ENCODE measurements around the gene C9orf153.
"Not testable (repeated sequence)": the region's sequence is repeated elsewhere in the genome, so short reads cannot be mapped to it uniquely, and the experiment has no call there.

Gene C9orf153

GRCh38 chr9:86259557-86259956 is at the start of gene C9orf153:
Gene C9orf153, minus strand, starts transcription at chr9:86259657. Its CDS starts 30,054 bp downstream, at chr9:86229603.
- DNase-seq (ENCODE audit: low spot score) = no peak

DNA sequence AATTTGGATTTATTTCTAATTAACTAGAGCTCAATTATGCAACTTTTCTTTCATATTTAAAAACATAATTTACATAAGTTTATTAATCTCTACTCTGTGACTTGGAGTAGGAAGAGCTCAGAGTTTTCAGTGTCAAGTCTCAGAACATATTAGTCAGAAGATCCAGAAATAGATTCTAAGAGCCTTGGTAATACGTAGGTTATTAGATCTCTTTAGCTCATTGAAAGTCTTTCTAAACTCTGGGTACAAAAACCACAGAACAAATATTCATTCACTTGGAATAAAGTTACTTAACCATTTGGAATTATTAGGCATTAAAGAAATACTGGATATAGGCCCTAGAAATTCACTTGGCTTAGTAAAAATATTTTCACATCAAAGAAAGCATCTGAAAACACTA is 49.2 kb upstream of the C9orf153 start:
- DNase-seq (ENCODE audit: low spot score) = no peak

DNA sequence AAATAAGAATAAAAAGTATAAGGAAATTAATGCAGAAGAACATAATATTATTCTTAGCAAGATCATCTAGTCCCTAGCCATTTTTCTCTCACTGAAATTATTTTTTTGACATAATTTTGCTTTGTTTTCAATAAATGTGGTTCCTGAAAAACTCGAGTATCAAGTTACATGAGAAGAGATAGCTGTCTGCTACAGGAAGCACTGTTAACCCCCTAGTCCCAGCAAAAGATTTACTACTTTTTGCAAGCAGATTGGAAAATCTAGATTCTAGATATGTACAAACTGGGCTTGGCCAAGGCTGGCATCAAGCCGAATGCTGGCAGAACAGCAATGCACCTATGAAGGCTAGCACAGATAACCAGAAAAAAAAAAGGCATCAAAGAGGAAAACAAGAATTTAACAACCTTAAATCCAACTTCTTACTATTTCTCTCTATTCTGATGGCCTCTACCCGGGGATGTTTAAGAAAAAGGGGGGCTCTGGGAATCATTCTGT is 44.8 kb upstream of the C9orf153 start:
- DNase-seq (ENCODE audit: low spot score) = no peak

GRCh38 chr9:86303316-86303975 is 44.0 kb upstream of the C9orf153 start:
- DNase-seq (ENCODE audit: low spot score) = no peak

DNA sequence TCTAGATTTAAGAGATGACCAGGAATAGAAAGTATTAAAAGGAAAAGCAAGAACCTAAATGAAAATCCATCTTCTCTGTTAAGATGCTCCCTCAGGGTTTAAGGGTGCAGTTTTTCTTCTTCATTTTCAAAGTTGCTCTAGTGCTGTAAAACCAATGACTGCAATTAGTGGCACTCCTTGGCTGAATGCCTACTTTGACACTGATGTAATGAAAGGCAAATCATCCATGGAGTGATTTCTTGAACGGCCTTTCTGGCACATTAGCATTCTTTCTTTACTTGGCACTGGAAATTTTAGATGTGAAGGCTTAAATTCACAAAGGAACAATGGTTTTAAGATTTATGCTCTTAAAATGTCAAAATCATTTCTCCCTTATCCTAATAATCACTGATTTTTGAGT is 42.2 kb upstream of the C9orf153 start:
- no peak for DNase-seq (ENCODE audit: low spot score)

DNA sequence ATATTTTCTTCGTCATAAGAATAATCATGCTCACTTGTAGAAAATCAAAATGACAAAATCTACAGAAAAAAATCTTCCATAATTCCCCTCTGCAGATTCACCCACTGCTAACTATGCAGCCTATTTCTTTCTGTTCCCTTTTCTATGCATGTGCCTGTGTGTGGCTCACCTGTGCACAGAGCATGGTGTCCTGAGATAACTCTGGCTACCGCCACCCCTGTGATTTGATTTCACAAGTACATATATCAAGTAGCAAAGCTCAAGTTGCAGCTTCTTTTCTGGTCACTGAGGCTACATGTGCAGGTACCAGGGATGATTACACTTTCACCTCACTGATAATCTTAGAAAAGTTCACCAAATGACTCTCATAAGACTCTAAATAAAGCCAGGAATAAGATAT is 41.2 kb upstream of the C9orf153 start:
- no peak for DNase-seq (ENCODE audit: low spot score)

- no peak for DNase-seq (ENCODE audit: low spot score)
Observed at GRCh38 chr9:86298873-86299272, 39.4 kb upstream of the C9orf153 start.

DNA sequence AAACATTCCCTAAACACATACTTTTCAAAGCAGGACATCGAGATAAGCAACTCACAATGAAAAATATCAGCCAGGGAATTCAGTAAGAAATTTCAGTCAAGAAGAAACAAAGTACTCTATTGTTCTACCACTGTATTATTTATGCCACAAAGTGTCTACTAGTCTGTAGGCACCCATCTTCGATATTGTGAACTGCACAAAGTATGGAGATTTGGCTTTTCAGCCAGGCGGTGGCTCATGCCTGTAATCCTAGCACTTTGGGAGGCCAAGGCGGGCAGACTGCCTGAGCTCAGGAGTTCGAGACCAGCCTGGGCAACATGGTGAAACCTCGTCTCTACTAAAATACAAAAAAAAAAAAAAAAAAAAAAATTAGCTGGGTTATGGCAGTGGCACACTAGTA is 30.9 kb upstream of the C9orf153 start:
- DNase-seq (ENCODE audit: low spot score) = not testable (repeated sequence)

GRCh38 chr9:86288499-86289198 is 29.2 kb upstream of the C9orf153 start:
- no peak for DNase-seq (ENCODE audit: low spot score)

- no peak for DNase-seq (ENCODE audit: low spot score)
Observed at GRCh38 chr9:86287013-86287412, 27.6 kb upstream of the C9orf153 start.

- DNase-seq (ENCODE audit: low spot score) = no peak
Observed at GRCh38 chr9:86286278-86286677, 26.8 kb upstream of the C9orf153 start.

- DNase-seq (ENCODE audit: low spot score) = no peak
Observed at GRCh38 chr9:86285261-86285660, 25.8 kb upstream of the C9orf153 start.

GRCh38 chr9:86282979-86283535 is 23.6 kb upstream of the C9orf153 start:
- DNase-seq (ENCODE audit: low spot score) = peak; percentile 25

GRCh38 chr9:86282077-86282978 is 22.9 kb upstream of the C9orf153 start, which contains the start of gene ISCA1:
Gene ISCA1, minus strand, starts transcription at chr9:86282538. Its CDS starts 80 bp downstream, at chr9:86282458.
- peak; percentile 97 for DNase-seq (ENCODE audit: low spot score)

DNA sequence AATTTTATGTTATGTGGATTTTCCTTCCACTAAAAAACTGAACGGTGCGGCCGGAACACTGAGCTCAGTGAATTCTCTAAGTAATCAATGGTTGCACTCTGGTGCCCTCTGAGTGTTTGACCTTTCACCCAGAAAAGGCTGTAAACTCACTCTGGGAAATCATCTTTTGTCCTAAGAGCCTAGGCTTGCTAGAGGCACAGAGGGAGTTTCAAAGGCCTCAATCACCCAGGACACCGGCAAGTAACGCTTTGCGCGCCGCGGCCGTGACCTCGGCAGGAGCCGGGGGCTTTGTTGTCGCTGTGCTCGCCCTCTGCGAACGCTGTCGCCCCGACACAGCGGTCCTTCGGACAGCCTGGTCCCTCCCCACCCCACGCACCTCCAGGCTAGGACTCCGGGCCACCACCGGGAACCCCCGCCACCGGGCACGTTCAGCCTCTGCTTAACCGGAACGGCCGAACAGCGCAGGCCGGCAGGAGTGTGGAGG is 22.2 kb upstream of the C9orf153 start:
- DNase-seq (ENCODE audit: low spot score) = peak; percentile 30

DNA sequence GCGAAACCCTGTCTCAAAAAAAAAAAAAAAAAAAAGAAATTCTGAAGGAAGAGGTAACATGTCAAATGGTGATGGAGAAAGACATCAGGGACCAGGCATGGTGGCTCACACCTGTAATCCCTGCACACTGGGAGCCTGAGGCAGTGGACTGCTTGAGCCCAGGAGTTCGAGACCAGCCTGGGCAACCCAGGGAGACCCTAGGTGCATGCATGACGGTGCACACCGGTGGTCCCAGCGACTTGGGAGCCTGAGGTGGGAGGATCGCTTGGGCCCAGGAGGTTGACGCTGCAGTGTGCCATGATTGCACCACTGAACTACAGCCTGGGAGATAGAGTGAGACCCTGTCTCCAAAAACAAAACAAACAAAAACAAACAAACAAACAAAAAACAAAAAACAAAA is 21.1 kb upstream of the C9orf153 start:
- DNase-seq (ENCODE audit: low spot score) = no peak

GRCh38 chr9:86279839-86280238 is 20.4 kb upstream of the C9orf153 start:
- DNase-seq (ENCODE audit: low spot score) = no peak

DNA sequence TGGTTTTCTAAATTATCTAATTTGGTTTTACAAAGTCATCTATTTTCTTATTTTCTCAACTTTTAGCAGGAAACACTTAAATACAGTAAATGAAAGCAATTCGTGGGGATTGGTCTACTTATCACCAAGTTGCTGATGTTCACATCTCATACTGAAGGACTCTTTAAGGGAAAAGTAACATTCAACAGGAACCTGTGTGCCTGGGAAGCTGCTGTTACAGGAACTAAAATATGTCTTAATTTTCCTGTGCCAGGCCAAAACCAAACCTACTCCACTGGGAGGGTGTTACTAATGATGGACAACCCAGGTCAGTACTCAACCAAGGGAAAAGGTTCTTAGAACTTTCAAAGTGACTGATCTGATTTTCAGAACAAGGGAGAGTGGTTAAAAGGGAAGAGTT is 17.6 kb upstream of the C9orf153 start:
- no peak for DNase-seq (ENCODE audit: low spot score)

GRCh38 chr9:86275962-86276361 is 16.5 kb upstream of the C9orf153 start:
- no peak for DNase-seq (ENCODE audit: low spot score)

DNA sequence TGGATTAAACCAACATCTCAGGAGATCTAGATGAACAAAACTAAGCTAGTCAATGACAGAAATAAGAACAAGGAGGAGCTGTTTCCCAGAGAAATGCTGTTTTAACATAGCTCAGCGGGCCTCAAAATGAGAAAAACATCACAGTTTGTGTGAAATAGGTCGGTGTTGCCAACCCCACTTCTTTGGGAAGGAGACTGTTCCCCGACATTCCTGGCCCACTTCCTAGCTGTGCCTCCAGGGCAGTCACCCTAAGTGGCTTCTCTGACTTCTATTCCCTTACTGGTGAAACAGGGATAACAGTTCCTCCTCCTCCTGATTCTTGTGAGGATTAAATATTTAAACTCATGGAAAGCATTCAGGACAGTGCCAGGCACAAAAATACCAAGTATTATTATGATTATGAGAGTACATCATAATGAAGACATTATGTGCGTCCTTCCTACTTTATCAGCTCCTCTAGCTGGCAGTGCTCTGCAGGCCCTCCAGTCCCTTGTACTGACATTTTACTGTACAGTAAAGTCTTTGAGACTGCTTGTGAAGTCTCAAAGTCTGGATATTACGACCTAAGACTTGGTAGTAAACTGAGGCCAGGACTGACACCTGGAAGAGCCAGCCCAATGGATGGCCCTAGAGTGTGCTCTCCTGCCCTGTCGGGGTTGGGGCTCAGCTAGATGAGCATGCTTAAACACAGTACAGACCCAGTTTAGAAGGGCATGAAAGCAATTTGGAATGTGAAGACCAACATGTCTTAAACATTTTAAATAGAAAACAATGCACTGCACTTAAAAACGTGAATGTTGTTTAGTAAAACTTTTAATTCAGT is 15.6 kb upstream of the C9orf153 start:
- DNase-seq (ENCODE audit: low spot score) = no peak

DNA sequence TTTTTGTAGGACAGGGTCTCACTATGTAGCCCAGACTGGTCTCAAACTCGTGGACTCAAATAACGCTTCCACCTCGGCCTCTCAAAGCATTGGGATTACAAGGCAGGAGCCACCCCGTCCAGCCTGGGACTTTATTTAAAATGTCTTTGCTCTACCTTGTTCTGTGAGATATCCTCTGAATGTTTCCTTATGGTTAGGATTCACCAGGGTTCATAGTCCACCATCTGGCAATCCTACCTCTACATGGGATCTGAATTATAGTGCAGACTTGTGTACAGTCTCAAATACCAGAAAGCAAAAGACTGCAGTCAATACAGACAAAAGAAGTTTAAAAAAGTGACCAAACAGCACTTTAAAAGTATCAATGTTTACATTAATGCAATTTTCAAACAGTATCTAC is 12.8 kb upstream of the C9orf153 start:
- DNase-seq (ENCODE audit: low spot score) = no peak

Measured in Ammon's horn (tissue), 1 donor.